ENCODE results near the gene VSX2.

GRCh38 chr14:74260525-74261233, 21.4 kb downstream of the VSX2 start:
- TF ChIP-seq CTCF (IDR thresholded peaks at IDR 0.05; ENCODE audit: poor library complexity), result no peak
- no peak for TF ChIP-seq EZH2 (IDR thresholded peaks at IDR 0.05; ENCODE audit: borderline replicate concordance)
